HCT116 (cell line): ENCODE data around the gene FRAS1. TPM values are rescaled to one million over a fixed set of nuclear protein-coding genes. Genes with fewer than 3 reads are reported as not detected.

Experiments used
- ATAC-seq: fragments of 200-7000 bp; cut with Tn5 transposase; 2 replicates; pipeline ENCODE4 v1.9.1; 2020; ENCODE audit warnings: mild to moderate bottlenecking, moderate library complexity
- BruUV-seq: library from RNA; stranded (reverse); fragments of 400-500 nt; replicated peaks from 2 replicates; lab custom pipeline; 2021; lab: Mats Ljungman, UMichigan
- CTCF ChIA-PET: fragments of 300-600 bp; sonication (Branson Sonifier 250); formaldehyde crosslinking; loops from one replicate; lab custom pipeline; 2021; ENCODE audit warnings: antibody characterized with exemption; lab: Charles Lee
- POLR2A ChIA-PET: fragments of 300-600, 350-600 bp; sonication (Branson Sonifier 250); formaldehyde crosslinking; loops from one replicate; lab custom pipeline; 2021; ENCODE audit warnings: antibody characterized with exemption; lab: Charles Lee
- RAD21 ChIA-PET, 2 experiments: fragments of 300-600 bp; sonication (Branson Sonifier 250); formaldehyde crosslinking; loops; one replicate each; lab custom pipeline; 2023; ENCODE audit warnings: low total read pairs in 2 of 2; ENCODE audit not compliant: uncharacterized antibody in 2 of 2, unreplicated experiment in 2 of 2, low non-redundant PET in 1 of 2; lab: Charles Lee
- DNase-seq: peaks from one replicate; pipeline ENCODE4 v3.0.0-alpha.2; 2010; ENCODE audit warnings: low read depth, low spot score
- H2AFZ ChIP-seq: fragments of 200-600 bp; shearing (Covaris generic), sonication (generic); 2 replicates; pipeline ENCODE4 v1.6.1; 2017; ENCODE audit warnings: low read depth, mixed run types, mixed read lengths, antibody characterized with exemption, low read length; ENCODE audit not compliant: poor library complexity, severe bottlenecking
- H3K27ac ChIP-seq: 2 replicates; pipeline ENCODE4 v1.5.1; 2012; ENCODE audit warnings: low read depth, low read length
- H3K27me3 ChIP-seq: fragments of 200-600 bp; sonication (generic); 2 replicates; pipeline ENCODE4 v1.6.1; 2016; ENCODE audit warnings: mixed run types, low read length, mixed read lengths; ENCODE audit not compliant: insufficient read depth
- H3K36me3 ChIP-seq, 2 experiments: fragments of 200-500 bp in 1 of 2; fragments of 200-600 bp in 1 of 2; sonication (Bioruptor generic) in 1 of 2; sonication (generic) in 1 of 2; 2 replicates each; pipeline versions ENCODE4 v1.5.1 to v1.6.1; 2014 to 2016; ENCODE audit warnings: low read length in 2 of 2, inconsistent platforms in 1 of 2, mixed read lengths in 1 of 2, mixed run types in 1 of 2; ENCODE audit not compliant: insufficient read depth in 2 of 2, control insufficient read depth in 1 of 2
- H3K4me1 ChIP-seq, 2 experiments: fragments of 200-600 bp in 1 of 2; sonication (generic) in 1 of 2; 2 replicates each; pipeline versions ENCODE4 v1.5.1 to v1.6.1; 2012 to 2017; ENCODE audit warnings: low read length in 2 of 2, inconsistent platforms in 1 of 2, mild to moderate bottlenecking in 1 of 2, mixed read lengths in 1 of 2, mixed run types in 1 of 2, moderate library complexity in 1 of 2; ENCODE audit not compliant: insufficient read depth in 2 of 2, control insufficient read depth in 1 of 2
- H3K4me2 ChIP-seq: fragments of 200-600 bp; sonication (generic); 2 replicates; pipeline ENCODE4 v1.6.1; 2017; ENCODE audit warnings: mixed run types, low read length, mixed read lengths
- H3K4me3 ChIP-seq, 2 experiments: fragments of 200-600 bp in 1 of 2; sonication (generic) in 1 of 2; replicated peaks in 1 of 2; 2 replicates each; pipeline ENCODE4 v1.5.1; 2011 to 2016; ENCODE audit warnings: low read length in 2 of 2, control low read depth in 1 of 2, low read depth in 1 of 2, mild to moderate bottlenecking in 1 of 2, mixed read lengths in 1 of 2, mixed run types in 1 of 2
- H3K79me2 ChIP-seq: fragments of 200-600 bp; sonication (generic); 2 replicates; pipeline ENCODE4 v1.6.1; 2017; ENCODE audit warnings: mild to moderate bottlenecking, mixed run types, low read length, moderate library complexity, mixed read lengths; ENCODE audit not compliant: insufficient read depth
- H3K9ac ChIP-seq: fragments of 200-600 bp; sonication (generic); 2 replicates; pipeline ENCODE4 v1.6.1; 2016; ENCODE audit warnings: low read length, mixed read lengths
- H3K9me2 ChIP-seq: fragments of 200-600 bp; sonication (generic), shearing (Covaris generic); 2 replicates; pipeline ENCODE4 v1.6.1; 2017; ENCODE audit warnings: mixed run types, mild to moderate bottlenecking, moderate library complexity; ENCODE audit not compliant: insufficient read depth
- H3K9me3 ChIP-seq, 2 experiments: fragments of 200-500 bp in 1 of 2; fragments of 200-600 bp in 1 of 2; sonication (Bioruptor generic) in 1 of 2; sonication (generic) in 1 of 2; 2 replicates each; pipeline ENCODE4 v1.6.1; 2014 to 2017; ENCODE audit warnings: low read length in 2 of 2, mixed read lengths in 2 of 2, inconsistent platforms in 1 of 2, low read depth in 1 of 2, mild to moderate bottlenecking in 1 of 2, mixed run types in 1 of 2, moderate library complexity in 1 of 2; ENCODE audit not compliant: control insufficient read depth in 1 of 2, insufficient read depth in 1 of 2
- H4K20me1 ChIP-seq: fragments of 200-600 bp; sonication (generic), shearing (Covaris generic); 2 replicates; pipeline ENCODE4 v1.6.1; 2017; ENCODE audit warnings: mixed run types, mild to moderate bottlenecking, moderate library complexity; ENCODE audit not compliant: insufficient read depth
- CTCF ChIP-seq, 3 experiments: fragments of 200-600 bp in 1 of 3; sonication (generic) in 1 of 3; IDR thresholded peaks in 2 of 3; conservative IDR thresholded peaks in 1 of 3; 2 replicates each; pipeline ENCODE4 v1.5.1; 2012 to 2017; ENCODE audit warnings: low read depth in 2 of 3, low read length in 2 of 3, antibody characterized with exemption in 1 of 3, borderline replicate concordance in 1 of 3, control low read depth in 1 of 3, mild to moderate bottlenecking in 1 of 3, mixed read lengths in 1 of 3, mixed run types in 1 of 3, moderate library complexity in 1 of 3; ENCODE audit not compliant: insufficient read depth in 1 of 3
- EZH2 ChIP-seq: fragments of 200-600 bp; sonication (generic); IDR thresholded peaks from 2 replicates; pipeline ENCODE4 v1.6.1; 2017; ENCODE audit warnings: antibody characterized with exemption, mixed run types
- FOSL1 ChIP-seq: IDR thresholded peaks from 2 replicates; pipeline ENCODE4 v1.6.1; 2012; ENCODE audit warnings: low read depth
- JUND ChIP-seq: IDR thresholded peaks from 2 replicates; pipeline ENCODE4 v1.6.1; 2012
- MAX ChIP-seq: IDR thresholded peaks from 2 replicates; pipeline ENCODE4 v1.6.1; 2012
- POLR2A ChIP-seq: IDR thresholded peaks from 2 replicates; pipeline ENCODE4 v1.7.0; 2011; ENCODE audit warnings: borderline replicate concordance; ENCODE audit not compliant: insufficient read depth, insufficient read length; ENCODE audit errors: extremely low read depth
- RAD21 ChIP-seq: IDR thresholded peaks from 2 replicates; pipeline ENCODE4 v1.6.1; 2012; ENCODE audit warnings: low read depth, mild to moderate bottlenecking
- SIN3A ChIP-seq: IDR thresholded peaks from 2 replicates; pipeline ENCODE4 v1.6.1; 2012; ENCODE audit warnings: low read depth
- SP1 ChIP-seq: IDR thresholded peaks from 2 replicates; pipeline ENCODE4 v1.6.1; 2012; ENCODE audit warnings: low read depth
- ZNF274 ChIP-seq: fragments of 200-500 bp; sonication (Bioruptor generic); IDR thresholded peaks from 2 replicates; pipeline ENCODE4 v1.6.1; 2014; ENCODE audit warnings: mild to moderate bottlenecking, low read depth, low read length, inconsistent platforms
- intact Hi-C: fragments of 100-400 bp; cut with micrococcal nuclease; formaldehyde crosslinking; loops from 2 replicates; pipeline ENCODE4 v1.10.0; 2022
- total RNA-seq: library from RNA; stranded (reverse); gene quantifications from one replicate; pipeline ENCODE4 v1.2.1, GENCODE V29; 2021; ENCODE audit not compliant: unreplicated experiment

Gene FRAS1
- total RNA-seq, 1 experiment from 2014 or later, result 33.5 TPM

- intact Hi-C loops, result no loop called here
- no peak for ATAC-seq
- CTCF ChIA-PET, result interaction anchor here (3.7 kb wide), 1 partner anchor 11 kb away, joined by 17 read pairs; no protein-coding TSS in a partner anchor
These were observed 12.7 kb downstream of the FRAS1 start for GRCh38 chr4:78069859-78070258.

More at GRCh38 chr4:78069859-78070258, 12.7 kb downstream of the FRAS1 start:
- Histone ChIP-seq H3K79me2 (peaks cover 10% of the 10 kb centered on the region), H3K9me3 (no peaks in the 10 kb centered on the region), H3K4me2 (no peak overlapping the region), H3K36me3 (no peaks in the 10 kb centered on the region; a peak in 1 of 4 replicates), H3K4me3 (no peak overlapping the region), H3K9ac (no peak overlapping the region), H3K9me2 (no peaks in the 10 kb centered on the region; the same call in 1 of the 2 replicates), H2AFZ (no peak overlapping the region), H4K20me1 (peaks cover 6% of the 10 kb centered on the region; the same call in 1 of the 2 replicates), H3K27me3 (no peaks in the 10 kb centered on the region), H3K4me1 (no peaks in the 10 kb centered on the region), H3K27ac (no peak overlapping the region)
- DNase-seq, result no peak
- ChIA-PET POLR2A (interaction anchor here (1.3 kb wide), 1 partner anchor 11 kb away, joined by 3 read pairs; no protein-coding TSS in a partner anchor), RAD21 (no interaction called here)
- BruUV-seq, result no TSS peak
- TF ChIP-seq SIN3A, result no peak
- no peak for TF ChIP-seq EZH2
- TF ChIP-seq JUND, result no peak
- TF ChIP-seq SP1, result no peak
- no peak for TF ChIP-seq CTCF (IDR thresholded peaks at IDR 0.05 in 2 of 3, conservative IDR thresholded peaks at IDR 0.05 in 1 of 3; ENCODE audit: borderline replicate concordance in 1 of 3, insufficient read depth in 1 of 3, low read depth in 2 of 3, low read length in 2 of 3)
- no peak for TF ChIP-seq RAD21
- TF ChIP-seq FOSL1, result no peak
- TF ChIP-seq ZNF274, result no peak
- no peak for TF ChIP-seq MAX
- no peak for TF ChIP-seq POLR2A
